Psoas muscle (tissue), 8 donors: ENCODE data around the gene WBP2. TPM values are rescaled to one million over a fixed set of nuclear protein-coding genes. Genes with fewer than 3 reads are reported as not detected.

ENCODE experiments used
- ATAC-seq, 4 donors: fragments of 200-7000 bp; cut with Tn5 transposase; one replicate each; pipeline ENCODE4 v1.9.1; 2020; ENCODE audit warnings: moderate library complexity in 3 of 4, mild to moderate bottlenecking in 2 of 4
- DNase-seq, 2 donors: peaks; one replicate each; pipeline ENCODE4 v3.0.0-alpha.2; 2020
- H3K27ac ChIP-seq: fragments of 200-600 bp; one replicate; pipeline ENCODE4 v1.8.0; 2022
- H3K27me3 ChIP-seq, 3 donors: fragments of 200-600 bp in 1 of 3; one replicate each; pipeline versions ENCODE4 v1.6.1 to v1.8.0; 2013 to 2022; ENCODE audit warnings: low read length in 2 of 3, mild to moderate bottlenecking in 2 of 3, moderate library complexity in 1 of 3; ENCODE audit not compliant: insufficient read depth in 3 of 3
- H3K36me3 ChIP-seq, 2 donors: fragments of 200-600 bp in 1 of 2; one replicate each; pipeline versions ENCODE4 v1.6.1 to v1.8.0; 2013 to 2022; ENCODE audit warnings: low read depth in 1 of 2, mild to moderate bottlenecking in 1 of 2, moderate library complexity in 1 of 2; ENCODE audit not compliant: insufficient read depth in 1 of 2
- H3K4me1 ChIP-seq: fragments of 200-600 bp; one replicate; pipeline ENCODE4 v1.8.0; 2022
- H3K4me3 ChIP-seq: fragments of 200-600 bp; one replicate; pipeline ENCODE4 v1.8.0; 2022; ENCODE audit warnings: mild to moderate bottlenecking
- H3K9me3 ChIP-seq: fragments of 200-600 bp; one replicate; pipeline ENCODE4 v1.8.0; 2022
- CTCF ChIP-seq: fragments of 200-600 bp; IDR thresholded peaks from one replicate; pipeline ENCODE4 v1.8.0; 2022; ENCODE audit warnings: antibody characterized with exemption
- WGBS, 3 donors: extraction: QIAGEN DNeasy Blood & Tissue Kit; methylation state at CpG; one replicate each; pipeline versions ENCODE4 v1.1.6 to v1.1.7; 2013; 5-methylcytosine and 5-hydroxymethylcytosine counted together
- intact Hi-C, 2 donors: fragments of 100-400 bp; cut with DNase I; formaldehyde crosslinking; loops; one replicate each; pipeline versions ENCODE4 v1.11.0 to v1.14.2; 2022
- long read RNA-seq, 2 donors: library from polyadenylated mRNA; unstranded; transcript quantifications; one replicate each; pipeline ENCODE4 v2.0.0, GENCODE V29; 2021
- polyA plus RNA-seq, 3 donors: library from polyadenylated mRNA; stranded (reverse); fragments of 200-250 nt; gene quantifications; one replicate each; pipeline ENCODE4 v1.2.3, GENCODE V29; 2013
- total RNA-seq, 4 donors: library from RNA; stranded (reverse); fragmentation: NEBNext Ultra II Directional in 2 of 4; extraction: Animal tissue kit (Norgen Biotek cat#: 25700) in 2 of 4; gene quantifications; one replicate each; pipeline versions ENCODE4 v1.2.1 to v1.2.4, GENCODE V29; 2021 to 2023
- donor health status: healthy with polysubstance abuse.
- donor health status: DM: no; HTN: no; CAD: no; lungs with moderate emphysema.
- donor health status: Bipolar disorder and iron deficiency.
- donor health status: healthy.
- donor health status: DM: yes; HTN: yes; CAD: no.
- donor health status: DM: no; HTN: no; CAD: no.
- donor health status: DM: no; HTN: no; CAD: no.
- donor health status: DM: yes; HTN: yes; CAD: no.

Gene WBP2
- 100 to 1,000 TPM; 109 to 278 (median 164) TPM for total RNA-seq
- 100 to 1,000 TPM; 115 to 174 (median 149) TPM for polyA plus RNA-seq
- long read RNA-seq, donor 1, transcript WBP2-201 (8 exons, 1,944 nt): major isoform, 31 of 86 reads
- long read RNA-seq, donor 1, partial matches to known transcripts: 6 of 86 reads
- long read RNA-seq, donor 1, other reads (novel, unspliced or antisense): 46 of 86 reads
- long read RNA-seq, donor 2, transcript WBP2-209 (4 exons, 747 nt): minor isoform, 6 of 525 reads
- long read RNA-seq, donor 2, transcript WBP2-201 (8 exons, 1,944 nt): major isoform, 118 of 525 reads
- long read RNA-seq, donor 2, transcript WBP2-203 (7 exons, 928 nt): minor isoform, 8 of 525 reads
- long read RNA-seq, donor 2, partial matches to known transcripts: 58 of 525 reads
- long read RNA-seq, donor 2, other reads (novel, unspliced or antisense): 333 of 525 reads

- peak within 1 kb of the TSS; percentile 86 for H3K4me3 ChIP-seq
- intact Hi-C loops: loop anchor here (2.0 to 5.0 kb wide), 3 partner anchors 21 to 41 kb away; partner anchors contain the start of gene TRIM65 (in 1 of the 2)
- H3K4me1 ChIP-seq: peaks cover 42% of the 10 kb centered on the region
- peak; percentile 39 for TF ChIP-seq CTCF
- peaks cover 0 to 21% of the 10 kb centered on the region in 2 donors for H3K36me3 ChIP-seq
- H3K27ac ChIP-seq: peak within 1 kb of the TSS; percentile 98
- ATAC-seq (peak; percentile 82 to 87 (median 84)), DNase-seq (peak; percentile 98 to 99)
- no peaks in the 10 kb centered on the region for H3K27me3 ChIP-seq
- no peaks in the 10 kb centered on the region for H3K9me3 ChIP-seq
- WGBS, 3 donors: 0% methylated on average over 45 to 58 of the region's 58 CpGs
These were observed at the start of gene WBP2 for GRCh38 chr17:75855310-75856061. Gene WBP2, minus strand, starts transcription at chr17:75855335. Its CDS starts 38 bp downstream, at chr17:75855297.

DNA sequence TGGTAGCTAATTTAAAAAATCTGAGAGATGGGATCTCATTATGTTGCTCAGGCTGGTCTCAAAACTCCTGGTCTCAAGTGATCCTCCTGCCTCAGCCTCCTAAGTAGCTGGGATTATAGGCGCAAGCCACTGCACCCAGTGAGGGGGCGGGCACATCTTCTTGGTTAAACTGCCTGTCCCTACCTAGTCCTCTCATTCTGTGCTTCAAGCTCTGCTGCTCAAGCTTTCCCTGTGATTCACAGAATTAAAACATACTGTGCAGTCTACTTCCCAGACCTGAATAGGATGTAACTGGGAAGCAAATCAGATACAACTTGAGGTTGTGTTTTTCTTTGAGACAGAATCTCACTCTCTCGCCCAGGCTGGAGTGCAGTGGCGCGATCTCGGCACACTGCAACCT is 47.3 kb upstream of the WBP2 start:
- intact Hi-C loops: no loop called here
- H3K36me3 ChIP-seq: peaks cover 5 to 61% of the 10 kb centered on the region in 2 donors
- no peak for ATAC-seq
- H3K27ac ChIP-seq: no peak overlapping the region
- no peak for TF ChIP-seq CTCF
- H3K9me3 ChIP-seq: no peaks in the 10 kb centered on the region
- WGBS, 3 donors: 90 to 95% (median 90%) methylated on average over 6 of the region's 6 CpGs
- peaks cover 13% of the 10 kb centered on the region for H3K4me1 ChIP-seq
- H3K27me3 ChIP-seq: no peaks in the 10 kb centered on the region
- DNase-seq: no peak
- no peak overlapping the region for H3K4me3 ChIP-seq

- Histone ChIP-seq H3K27me3 (no peaks in the 10 kb centered on the region), H3K9me3 (no peaks in the 10 kb centered on the region), H3K4me1 (peaks cover 13% of the 10 kb centered on the region), H3K36me3 (peaks cover 5 to 61% of the 10 kb centered on the region in 2 donors), H3K27ac (no peak overlapping the region), H3K4me3 (no peak overlapping the region)
- intact Hi-C loops: no loop called here
- DNase-seq: no peak
- no peak for TF ChIP-seq CTCF
- no peak for ATAC-seq
- WGBS, 3 donors: 87 to 91% (median 87%) methylated on average over 18 of the region's 18 CpGs
These were observed 46.6 kb upstream of the WBP2 start for GRCh38 chr17:75901727-75902126.

DNA sequence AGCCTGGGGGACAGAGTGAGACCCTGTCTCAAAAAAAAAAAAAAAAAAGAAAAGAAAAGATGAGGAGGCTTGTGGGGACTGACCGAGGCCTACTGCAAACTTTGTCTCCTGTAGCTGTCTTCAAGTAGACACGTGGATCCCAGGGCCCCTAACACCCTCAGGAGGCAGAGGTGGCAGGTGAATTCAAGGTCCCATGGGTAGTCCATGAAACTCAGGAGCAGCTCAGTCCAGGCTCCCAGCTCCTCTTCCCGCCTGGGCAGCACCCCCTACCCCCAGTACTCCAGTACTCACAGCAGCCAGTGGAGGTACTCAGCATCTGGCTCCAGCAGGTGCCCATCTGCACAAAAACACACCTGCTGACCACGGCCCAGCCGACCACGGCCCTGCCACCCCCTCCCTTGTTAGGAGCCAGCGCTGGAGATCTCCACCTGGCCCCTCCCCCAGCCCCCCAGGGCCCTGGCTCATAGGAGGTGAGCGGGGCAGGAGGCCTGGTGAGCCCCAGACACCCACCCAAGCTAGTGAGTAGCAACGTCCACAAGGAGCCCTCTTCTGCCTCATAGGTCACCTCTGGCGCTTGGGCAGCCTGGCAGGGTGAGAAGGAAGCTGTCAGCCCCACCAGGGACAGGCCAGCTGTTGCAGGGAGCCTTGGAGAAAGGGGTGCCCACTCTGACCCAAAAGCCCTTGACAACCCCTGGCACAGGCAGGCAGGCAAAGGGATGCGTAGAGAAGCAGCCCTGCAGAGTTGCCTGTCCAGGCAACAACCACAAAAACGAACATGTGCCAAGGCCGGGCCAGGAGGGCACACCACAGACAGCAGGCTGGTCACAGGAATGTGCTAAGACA is 45.8 kb upstream of the WBP2 start:
- DNase-seq: no peak
- peaks cover 5 to 61% of the 10 kb centered on the region in 2 donors for H3K36me3 ChIP-seq
- H3K4me1 ChIP-seq: peaks cover 13% of the 10 kb centered on the region
- WGBS, 3 donors: 77 to 82% (median 79%) methylated on average over 11 to 13 of the region's 13 CpGs
- no peaks in the 10 kb centered on the region for H3K9me3 ChIP-seq
- intact Hi-C loops: no loop called here
- H3K27me3 ChIP-seq: no peaks in the 10 kb centered on the region
- ATAC-seq: no peak
- H3K4me3 ChIP-seq: no peak overlapping the region
- H3K27ac ChIP-seq: no peak overlapping the region
- TF ChIP-seq CTCF: no peak
